Fibroblast of mammary gland (primary cell): ENCODE results near the gene KIF26B.

ENCODE experiments used
- DNase-seq: peaks from one replicate; pipeline ENCODE4 v3.0.0-alpha.2; 2010; ENCODE audit warnings: low read depth
- H3K4me3 ChIP-seq: 2 replicates; pipeline ENCODE4 v1.5.1; 2011; ENCODE audit warnings: low read depth, mild to moderate bottlenecking, low read length, moderate library complexity; ENCODE audit not compliant: control insufficient read depth
- CTCF ChIP-seq: conservative IDR thresholded peaks from 2 replicates; pipeline ENCODE4 v1.5.1; 2011; ENCODE audit warnings: low read depth, low read length, inconsistent platforms; ENCODE audit not compliant: control insufficient read depth, insufficient read depth

Gene KIF26B

DNA sequence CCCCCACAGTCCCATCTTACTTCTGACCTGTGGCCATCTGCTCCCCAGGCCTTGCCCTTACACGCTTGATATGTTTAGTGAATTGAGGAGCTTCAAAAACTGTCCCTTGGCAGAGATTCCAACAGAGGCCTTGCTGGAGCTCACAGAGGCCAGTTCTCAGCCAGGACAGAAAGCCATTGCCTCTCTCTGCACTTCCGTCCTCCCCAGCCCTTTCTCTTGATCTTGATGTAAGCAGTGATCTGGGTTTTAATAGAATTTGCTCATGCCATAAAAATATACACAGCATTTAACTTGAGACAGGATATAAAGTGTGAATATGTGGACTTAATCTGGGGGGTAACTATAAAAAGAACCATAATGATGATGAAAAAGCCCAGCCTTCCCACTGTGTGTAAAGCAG is 453.5 kb downstream of the KIF26B start:
- no peak for DNase-seq
- no peak overlapping the region for H3K4me3 ChIP-seq

GRCh38 chr1:245609354-245610150 is 454.8 kb downstream of the KIF26B start:
- TF ChIP-seq CTCF = no peak
- no peak for DNase-seq
- no peak overlapping the region for H3K4me3 ChIP-seq

More for the DNA sequence above, 453.5 kb downstream of the KIF26B start:
- TF ChIP-seq CTCF = no peak

GRCh38 chr1:245611251-245611650 is 456.5 kb downstream of the KIF26B start:
- no peak for DNase-seq
- H3K4me3 ChIP-seq = no peak overlapping the region
- no peak for TF ChIP-seq CTCF

DNA sequence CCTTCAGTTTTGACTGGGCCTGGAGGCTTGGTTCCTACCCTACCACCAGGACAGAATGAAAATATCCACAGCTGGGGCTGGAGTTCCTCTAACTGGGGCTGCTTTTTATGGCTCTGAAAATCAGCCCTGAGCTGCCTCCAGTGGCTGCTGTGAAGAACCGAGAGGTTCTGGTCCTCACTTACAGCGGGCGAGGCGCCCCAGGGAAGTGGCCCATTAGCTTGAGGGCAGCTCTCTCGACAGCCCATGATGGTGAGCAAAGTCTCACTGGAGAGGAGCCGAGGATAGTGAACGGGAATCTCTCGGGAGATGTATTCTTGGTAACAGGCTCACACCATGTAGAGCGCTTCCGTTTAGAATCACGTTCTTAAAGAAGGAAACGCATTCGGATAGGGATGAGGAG is 459.7 kb downstream of the KIF26B start:
- no peak for TF ChIP-seq CTCF
- peak; percentile 38 for DNase-seq
- H3K4me3 ChIP-seq = no peak overlapping the region

GRCh38 chr1:245615001-245615400 is 460.2 kb downstream of the KIF26B start:
- no peak overlapping the region for H3K4me3 ChIP-seq
- peak; percentile 18 for DNase-seq
- no peak for TF ChIP-seq CTCF

DNA sequence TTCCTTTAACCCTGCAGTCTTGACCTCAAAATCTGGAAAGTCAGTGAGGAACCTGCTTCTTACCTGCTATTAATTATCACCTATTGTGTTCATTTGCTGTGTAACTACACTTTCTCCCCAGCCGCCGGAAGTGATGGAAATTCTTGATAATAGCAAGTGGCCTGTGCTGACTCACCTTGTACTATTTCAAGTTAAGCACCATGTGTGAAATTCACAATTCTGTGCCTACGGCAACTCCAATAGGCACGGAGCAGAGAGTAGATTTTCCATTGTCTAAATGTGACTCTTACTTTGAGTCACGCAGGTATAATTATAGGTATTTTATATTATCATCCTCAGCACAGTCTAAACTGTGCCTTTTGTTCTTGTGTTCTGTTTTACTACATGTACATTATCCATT is 466.8 kb downstream of the KIF26B start:
- DNase-seq = no peak
- H3K4me3 ChIP-seq = no peak overlapping the region
- no peak for TF ChIP-seq CTCF
